Fibroblast of lung (primary cell): ENCODE results near the gene TAF13. TPM values are rescaled to one million over a fixed set of nuclear protein-coding genes. Genes with fewer than 3 reads are reported as not detected.

Source experiments
- DNase-seq, 2 donors: peaks; one replicate each; pipeline versions ENCODE4 v3.0.0 to v3.0.0-alpha.2; 2010; ENCODE audit warnings: low read depth in 2 of 2
- H2AFZ ChIP-seq: 2 replicates; pipeline ENCODE4 v1.5.1; 2012; ENCODE audit warnings: low read length, control low read depth, inconsistent platforms
- H3K27ac ChIP-seq: 2 replicates; pipeline ENCODE4 v1.5.1; 2011; ENCODE audit warnings: low read length, control low read depth; ENCODE audit not compliant: insufficient read depth
- H3K27me3 ChIP-seq: 2 replicates; pipeline ENCODE4 v1.5.1; 2011; ENCODE audit warnings: mild to moderate bottlenecking, low read length; ENCODE audit not compliant: control insufficient read depth, insufficient read depth
- H3K36me3 ChIP-seq: 2 replicates; pipeline ENCODE4 v1.5.1; 2011; ENCODE audit warnings: low read length; ENCODE audit not compliant: control insufficient read depth, insufficient read depth
- H3K4me1 ChIP-seq: 2 replicates; pipeline ENCODE4 v1.5.1; 2011; ENCODE audit warnings: low read length; ENCODE audit not compliant: control insufficient read depth, insufficient read depth; ENCODE audit errors: extremely low read depth
- H3K4me2 ChIP-seq: 2 replicates; pipeline ENCODE4 v1.5.1; 2011; ENCODE audit warnings: low read length, control low read depth; ENCODE audit not compliant: insufficient read depth; ENCODE audit errors: extremely low read depth
- H3K4me3 ChIP-seq, 4 experiments: fragments of 200-600 bp in 1 of 4; sonication (generic) in 1 of 4; replicated peaks in 1 of 4; 2 replicates each; pipeline ENCODE4 v1.5.1; 2011 to 2016; ENCODE audit warnings: low read length in 4 of 4, low read depth in 3 of 4, mild to moderate bottlenecking in 3 of 4, control low read depth in 2 of 4, inconsistent platforms in 1 of 4, mixed read lengths in 1 of 4; ENCODE audit not compliant: insufficient read depth in 1 of 4; ENCODE audit errors: control extremely low read depth in 1 of 4
- H3K79me2 ChIP-seq: 2 replicates; pipeline ENCODE4 v1.5.1; 2012; ENCODE audit warnings: mild to moderate bottlenecking, low read length, inconsistent platforms; ENCODE audit not compliant: control insufficient read depth, insufficient read depth
- H3K9ac ChIP-seq: 2 replicates; pipeline ENCODE4 v1.5.1; 2011; ENCODE audit warnings: mild to moderate bottlenecking, low read length, control low read depth; ENCODE audit not compliant: insufficient read depth
- H3K9me3 ChIP-seq: 2 replicates; pipeline ENCODE4 v1.5.1; 2012; ENCODE audit warnings: low read depth, low read length; ENCODE audit not compliant: control insufficient read depth, insufficient read depth
- H4K20me1 ChIP-seq: 2 replicates; pipeline ENCODE4 v1.5.1; 2011; ENCODE audit warnings: low read length; ENCODE audit not compliant: control insufficient read depth, insufficient read depth; ENCODE audit errors: extremely low read depth
- CTCF ChIP-seq, 2 donors: IDR thresholded peaks in 1 of 2; conservative IDR thresholded peaks in 1 of 2; 1 replicate in 1 of 2; 2 replicates in 1 of 2; pipeline ENCODE4 v1.5.1; 2011 to 2012; ENCODE audit warnings: low read length in 2 of 2, control low read depth in 1 of 2, inconsistent platforms in 1 of 2, low read depth in 1 of 2, mild to moderate bottlenecking in 1 of 2
- EZH2 ChIP-seq: IDR thresholded peaks from 2 replicates; pipeline ENCODE4 v1.5.1; 2012; ENCODE audit warnings: low read length, control low read depth, mild to moderate bottlenecking; ENCODE audit errors: missing control alignments
- polyA plus RNA-seq, 2 donors: library from polyadenylated mRNA; depleted of rRNA in 1 of 2; stranded (reverse) in 1 of 2; unstranded in 1 of 2; fragments of >200 nt; gene quantifications; 2 replicates each; pipeline ENCODE4 v1.2.1, GENCODE V29; 2011 to 2012; ENCODE audit warnings: missing spikeins in 1 of 2
- total RNA-seq: library from RNA; depleted of rRNA; stranded (reverse); fragments of >200 nt; gene quantifications from 2 replicates; pipeline ENCODE4 v1.2.1, GENCODE V29; 2014

Gene TAF13
- total and polyA plus RNA-seq, 2 donors (not counting 1 experiment from before 2014, with no cell fraction given) = 66.6 to 85.7 TPM

DNA sequence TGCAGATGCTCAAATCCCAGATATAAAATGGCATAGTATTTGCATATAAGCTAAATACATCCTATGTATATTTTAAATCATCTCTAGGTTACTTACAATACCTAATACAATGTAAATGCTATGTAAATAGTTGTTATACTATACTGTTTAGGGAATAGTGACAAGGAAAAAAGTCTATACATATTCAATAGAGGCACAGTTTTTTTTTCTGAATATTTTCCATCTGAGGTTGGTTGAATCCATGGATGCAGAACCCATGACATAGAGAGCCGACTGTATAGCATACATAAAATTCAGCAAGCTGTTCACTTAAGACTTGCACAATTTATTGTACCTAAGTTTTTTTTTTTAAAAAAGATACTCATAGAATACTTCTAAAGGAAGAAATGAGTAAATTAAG, 6.5 kb downstream of the TAF13 start:
- Histone ChIP-seq H3K36me3 (peaks cover 4% of the 10 kb centered on the region), H3K4me1 (no peaks in the 10 kb centered on the region), H3K9me3 (no peaks in the 10 kb centered on the region), H3K27me3 (no peaks in the 10 kb centered on the region), H3K4me3 (no peak overlapping the region), H3K9ac (no peak overlapping the region), H4K20me1 (no peaks in the 10 kb centered on the region), H3K27ac (no peak overlapping the region), H3K4me2 (no peak overlapping the region), H2AFZ (no peak overlapping the region), H3K79me2 (peaks cover 52% of the 10 kb centered on the region)
- DNase-seq = no peak
- TF ChIP-seq CTCF (conservative IDR thresholded peaks at IDR 0.05 in 1 of 2, IDR thresholded peaks at IDR 0.05 in 1 of 2; ENCODE audit: low read depth in 1 of 2, low read length in 2 of 2) (no peak), EZH2 (no peak)

- no peak overlapping the region for H2AFZ ChIP-seq
- H3K9ac ChIP-seq = no peak overlapping the region
- no peaks in the 10 kb centered on the region for H3K9me3 ChIP-seq
- no peaks in the 10 kb centered on the region for H3K27me3 ChIP-seq
- H3K27ac ChIP-seq = no peak overlapping the region
- no peak overlapping the region for H3K4me2 ChIP-seq
- peaks cover 42% of the 10 kb centered on the region for H3K79me2 ChIP-seq
- H3K4me3 ChIP-seq = no peak overlapping the region
- TF ChIP-seq EZH2 = no peak
- no peak for TF ChIP-seq CTCF (conservative IDR thresholded peaks at IDR 0.05 in 1 of 2, IDR thresholded peaks at IDR 0.05 in 1 of 2; ENCODE audit: low read depth in 1 of 2, low read length in 2 of 2)
- H3K4me1 ChIP-seq = no peaks in the 10 kb centered on the region
- H4K20me1 ChIP-seq = no peaks in the 10 kb centered on the region
- H3K36me3 ChIP-seq = peaks cover 5% of the 10 kb centered on the region
- DNase-seq = no peak
Observed at GRCh38 chr1:109067883-109068282, 7.9 kb downstream of the TAF13 start.

- TF ChIP-seq CTCF (conservative IDR thresholded peaks at IDR 0.05 in 1 of 2, IDR thresholded peaks at IDR 0.05 in 1 of 2; ENCODE audit: low read depth in 1 of 2, low read length in 2 of 2) = no peak
- TF ChIP-seq EZH2 = no peak
- H3K9me3 ChIP-seq = no peaks in the 10 kb centered on the region
- H4K20me1 ChIP-seq = no peaks in the 10 kb centered on the region
- no peak for DNase-seq
- peaks cover 5% of the 10 kb centered on the region for H3K36me3 ChIP-seq
- H2AFZ ChIP-seq = no peak overlapping the region
- no peaks in the 10 kb centered on the region for H3K27me3 ChIP-seq
- H3K4me3 ChIP-seq = no peak overlapping the region
- no peak overlapping the region for H3K9ac ChIP-seq
- H3K4me2 ChIP-seq = no peak overlapping the region
- no peaks in the 10 kb centered on the region for H3K4me1 ChIP-seq
- no peak overlapping the region for H3K27ac ChIP-seq
- peaks cover 20% of the 10 kb centered on the region for H3K79me2 ChIP-seq
Observed at GRCh38 chr1:109065137-109065536, 10.7 kb downstream of the TAF13 start.
